Renal pelvis (tissue), 4 donors: ENCODE data around the gene ZNF609. TPM values are rescaled to one million over a fixed set of nuclear protein-coding genes. Genes with fewer than 3 reads are reported as not detected.

Experiments used
- DNase-seq: peaks from one replicate; pipeline ENCODE4 v3.0.0-alpha.2; 2013
- polyA plus RNA-seq, 3 donors: library from polyadenylated mRNA; unstranded; fragments of 120-200 nt; gene quantifications; one replicate each; pipeline ENCODE4 v1.2.1, GENCODE V29; 2013; ENCODE audit not compliant: insufficient read length in 3 of 3

The ZNF609 gene
- polyA plus RNA-seq, 3 donors: 34.5 to 37.0 (median 34.9) TPM

- DNase-seq: no peak
Measured at GRCh38 chr15:64690578-64691296, 230.4 kb downstream of the ZNF609 start.

- no peak for DNase-seq
Measured at GRCh38 chr15:64691896-64692565, 231.7 kb downstream of the ZNF609 start.

GRCh38 chr15:64693134-64693533, 232.8 kb downstream of the ZNF609 start:
- DNase-seq: no peak

GRCh38 chr15:64694816-64695215, 234.4 kb downstream of the ZNF609 start:
- DNase-seq: no peak

- no peak for DNase-seq
Measured at GRCh38 chr15:64695561-64695992, 235.2 kb downstream of the ZNF609 start.

DNA sequence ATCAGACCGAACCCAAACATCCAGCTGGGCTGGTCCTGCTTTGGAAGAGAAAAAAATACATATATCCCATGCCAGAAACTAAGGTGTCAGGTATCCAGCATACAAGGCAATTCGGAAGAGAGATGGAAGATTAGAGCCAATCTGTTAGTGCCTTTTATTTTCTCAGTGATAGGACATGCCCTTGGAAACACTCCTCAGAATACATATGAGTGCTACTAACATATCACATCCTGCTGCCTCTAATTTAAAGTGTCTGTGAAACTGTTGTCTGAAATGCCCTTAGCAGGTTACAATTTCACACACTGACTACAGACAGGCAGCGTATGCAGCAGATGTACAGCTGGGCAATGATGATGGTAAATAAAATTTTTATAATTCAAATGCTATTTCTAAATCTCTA, 236.1 kb downstream of the ZNF609 start:
- DNase-seq: no peak

DNA sequence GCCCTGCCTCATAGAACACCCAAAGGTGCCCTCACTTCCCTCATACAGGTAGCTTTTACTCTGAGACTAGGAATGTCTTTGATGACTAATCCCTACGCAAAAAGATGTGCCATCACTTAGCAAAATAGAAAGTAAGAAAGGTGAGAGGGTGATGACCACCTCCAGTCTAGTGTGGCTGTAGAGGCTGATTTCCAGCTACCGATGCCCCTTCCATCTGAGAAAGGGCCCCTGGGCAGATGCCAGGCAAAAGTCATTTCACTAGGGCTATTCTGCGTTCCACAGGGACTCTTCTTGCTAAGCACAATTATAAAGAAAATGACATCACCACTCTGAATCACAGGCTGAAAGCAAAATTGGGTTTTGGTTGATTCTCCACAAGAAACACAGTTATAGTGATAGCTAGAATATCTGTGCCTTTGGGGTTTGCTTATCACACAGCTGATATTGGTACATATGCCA, 237.6 kb downstream of the ZNF609 start:
- DNase-seq: no peak

DNA sequence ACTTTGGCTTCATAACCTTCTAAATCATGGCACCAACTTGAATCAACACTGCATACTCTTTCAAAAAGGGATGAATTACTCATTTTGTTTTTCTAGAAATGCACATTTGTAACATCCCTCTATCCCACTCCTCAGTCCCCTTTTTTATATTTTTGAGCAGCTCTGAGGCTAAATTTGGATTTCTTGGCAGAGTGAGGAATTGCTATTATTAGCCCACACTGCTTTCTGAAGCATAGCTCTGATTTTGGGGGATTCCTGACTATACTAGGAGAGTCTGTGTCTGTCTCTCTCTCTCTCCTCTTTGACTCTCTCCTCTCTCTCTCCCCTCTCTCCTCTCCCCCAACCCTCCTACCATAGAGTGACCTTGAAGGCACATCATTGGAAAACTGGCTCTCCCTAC, 238.4 kb downstream of the ZNF609 start:
- DNase-seq: no peak

- no peak for DNase-seq
Measured at GRCh38 chr15:64699751-64700388, 239.5 kb downstream of the ZNF609 start.

- DNase-seq: no peak
Measured at GRCh38 chr15:64701051-64701450, 240.7 kb downstream of the ZNF609 start.

GRCh38 chr15:64701482-64702184, 241.3 kb downstream of the ZNF609 start:
- DNase-seq: no peak

GRCh38 chr15:64702816-64703631, 242.6 kb downstream of the ZNF609 start:
- DNase-seq: peak; percentile 97

- DNase-seq: no peak
Measured at GRCh38 chr15:64703632-64703959, 243.2 kb downstream of the ZNF609 start.

GRCh38 chr15:64705006-64705405, 244.6 kb downstream of the ZNF609 start:
- no peak for DNase-seq

DNA sequence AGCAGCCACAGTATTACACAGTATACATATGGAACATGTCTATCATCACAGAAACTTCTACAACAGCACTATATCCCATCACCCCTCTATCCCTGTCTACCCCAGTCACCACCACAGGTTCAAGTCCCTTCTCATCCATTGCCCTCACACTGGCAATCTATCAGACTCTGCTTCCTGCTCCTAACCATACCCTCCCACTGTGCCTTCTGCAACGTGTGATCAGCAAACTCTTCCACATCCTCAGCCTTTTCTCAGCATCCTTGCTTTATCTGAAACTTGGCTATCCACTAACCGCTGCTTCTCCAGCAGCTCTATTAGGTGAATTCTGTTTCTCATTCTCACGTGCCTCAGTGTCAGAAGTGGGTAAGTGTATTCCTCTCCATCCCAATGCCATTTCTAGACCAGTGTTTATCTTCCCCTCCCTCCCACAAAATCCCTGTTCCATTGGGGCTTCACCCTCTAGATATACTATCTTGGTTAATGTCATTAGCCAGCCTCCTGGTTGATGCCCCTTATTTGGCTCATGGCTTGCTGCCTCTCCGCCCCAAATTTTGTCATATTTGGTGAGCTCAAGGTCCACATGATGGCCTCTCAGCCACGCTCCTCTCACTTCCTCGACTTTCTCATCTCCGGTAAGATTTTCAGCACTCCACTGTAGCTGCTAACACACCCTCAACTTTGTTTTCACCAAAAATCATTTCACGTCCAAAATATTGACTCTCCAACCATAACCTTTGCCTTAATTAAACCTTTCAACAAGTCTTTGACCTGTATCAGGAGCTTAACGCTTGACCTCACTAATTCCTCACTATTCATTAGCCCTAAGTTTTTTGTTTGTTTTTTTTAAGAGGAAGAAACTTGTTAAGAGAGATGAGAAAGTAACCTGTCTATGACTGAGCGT, 245.9 kb downstream of the ZNF609 start:
- DNase-seq: no peak

DNA sequence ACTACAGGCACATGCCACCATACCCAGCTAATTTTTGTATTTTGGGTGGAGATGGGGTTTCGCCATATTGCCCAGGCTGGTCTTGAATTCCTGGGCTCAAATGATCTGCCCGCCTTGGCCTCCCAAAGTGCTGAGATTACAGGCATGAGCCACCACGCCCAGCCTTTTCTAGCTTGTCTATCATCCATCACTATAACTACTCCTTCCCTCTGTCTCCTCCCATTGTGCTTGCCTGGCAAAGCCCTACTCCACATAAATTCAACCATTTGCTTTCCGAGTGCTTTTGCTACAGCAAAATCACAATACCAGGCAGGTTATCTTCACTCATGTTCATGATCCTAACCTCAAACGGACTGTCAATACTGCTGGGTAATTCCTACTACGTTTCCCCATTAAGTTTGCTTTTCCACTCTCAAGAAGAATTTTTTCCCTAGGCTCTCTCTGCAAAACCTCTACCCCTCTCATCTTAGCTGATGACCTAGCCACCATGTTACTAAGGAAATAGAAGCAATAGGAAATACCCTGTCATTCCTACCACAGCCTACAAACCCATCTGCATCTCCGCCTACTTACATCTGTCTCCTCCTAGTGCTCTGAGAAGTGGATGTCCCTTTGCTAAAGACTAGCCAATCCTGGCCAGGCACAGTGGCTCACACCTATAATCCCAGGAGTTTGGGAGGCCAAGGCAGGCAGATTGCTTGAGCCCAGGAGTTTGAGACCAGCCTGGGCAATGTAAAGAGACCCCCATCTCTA, 250.5 kb downstream of the ZNF609 start:
- no peak for DNase-seq

DNA sequence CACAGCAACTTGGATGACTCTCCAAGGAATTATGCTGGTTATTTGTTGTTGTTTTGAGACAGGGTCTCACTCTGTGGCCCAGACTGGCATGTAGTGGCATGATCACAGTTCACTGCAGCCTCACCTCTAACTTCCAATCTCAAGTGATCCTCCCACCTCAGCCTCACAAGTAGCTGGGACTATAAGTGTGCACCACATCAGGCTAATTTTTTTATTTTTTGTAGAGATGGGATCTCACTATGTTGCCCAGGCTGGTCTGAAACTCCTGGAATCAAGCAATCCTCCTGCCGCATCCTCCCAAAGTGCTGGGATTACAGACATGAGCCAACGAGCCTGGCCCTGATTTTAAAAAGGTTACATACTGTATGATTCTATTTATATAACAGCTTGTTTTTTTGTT, 252.0 kb downstream of the ZNF609 start:
- no peak for DNase-seq

DNA sequence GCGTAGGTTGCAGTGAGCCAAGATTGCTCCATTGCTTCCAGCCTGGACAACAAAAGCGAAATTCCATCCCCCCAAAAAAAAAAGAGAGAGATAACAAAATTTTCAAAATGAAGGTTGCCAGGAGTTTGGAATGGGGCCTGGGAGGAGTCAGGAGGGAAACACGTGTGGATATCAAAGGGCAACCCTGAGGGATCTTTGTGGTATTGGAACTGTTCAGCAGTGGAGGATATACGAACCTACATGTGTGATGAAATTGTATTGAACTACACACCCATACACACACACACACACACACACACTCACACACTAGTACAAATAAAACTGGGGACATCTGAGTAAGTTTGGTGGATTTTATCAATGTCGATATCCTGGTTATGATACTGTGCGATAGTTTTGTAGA, 253.2 kb downstream of the ZNF609 start:
- DNase-seq: no peak

GRCh38 chr15:64716452-64716851, 256.1 kb downstream of the ZNF609 start:
- no peak for DNase-seq

DNA sequence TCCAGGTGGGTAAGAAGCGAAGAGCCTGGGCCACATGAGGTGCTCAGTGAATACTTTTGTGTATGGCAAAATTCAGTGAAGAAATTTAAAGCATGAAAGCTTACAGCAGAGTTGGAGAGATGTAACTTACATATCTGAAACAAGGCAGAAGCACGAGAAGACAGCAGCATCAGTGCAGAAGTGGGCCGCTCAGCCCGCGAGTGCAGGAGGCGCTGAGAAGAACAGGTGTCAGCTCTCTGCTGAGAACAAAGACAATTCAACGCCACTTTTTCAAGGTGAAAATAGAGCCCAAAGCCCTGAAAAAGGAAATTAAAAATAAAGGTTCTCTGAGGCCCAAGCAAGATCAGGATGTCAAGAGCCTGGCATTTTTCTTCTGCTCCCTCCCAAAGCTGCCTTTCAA, 256.8 kb downstream of the ZNF609 start:
- DNase-seq: no peak
